MM.1S (cell line): Measurements from ENCODE around the gene NTM.

Experiments used
- DNase-seq: peaks from one replicate; pipeline ENCODE4 v3.0.0-alpha.2; 2015
- H2AFZ ChIP-seq: fragments of 300-600 bp; sonication (generic); 2 replicates; pipeline ENCODE4 v1.6.0; 2016; ENCODE audit warnings: antibody characterized with exemption, low read length
- H3F3A ChIP-seq: fragments of 300-600 bp; sonication (generic); 2 replicates; pipeline ENCODE4 v1.6.1; 2016; ENCODE audit warnings: mild to moderate bottlenecking, antibody characterized with exemption, low read length, moderate library complexity, mixed read lengths; ENCODE audit not compliant: insufficient read depth
- H3K27ac ChIP-seq: fragments of 300-600 bp; sonication (generic); 2 replicates; pipeline ENCODE4 v1.5.1; 2016; ENCODE audit warnings: mild to moderate bottlenecking, low read length
- H3K27me3 ChIP-seq: fragments of 300-600 bp; sonication (generic); replicated peaks from 2 replicates; pipeline ENCODE4 v1.6.0; 2016; ENCODE audit warnings: low read length; ENCODE audit not compliant: insufficient read depth
- H3K36me3 ChIP-seq: fragments of 300-600 bp; sonication (generic); replicated peaks from 2 replicates; pipeline ENCODE4 v1.6.1; 2016; ENCODE audit warnings: mild to moderate bottlenecking, low read length, mixed read lengths; ENCODE audit not compliant: insufficient read depth
- H3K4me1 ChIP-seq: fragments of 300-600 bp; sonication (generic); 2 replicates; pipeline ENCODE4 v1.6.1; 2016; ENCODE audit warnings: low read length, mixed read lengths
- H3K4me2 ChIP-seq: fragments of 300-600 bp; sonication (generic); 2 replicates; pipeline ENCODE4 v1.6.0; 2016; ENCODE audit warnings: low read depth, low read length
- H3K4me3 ChIP-seq: fragments of 300-600 bp; sonication (generic); 2 replicates; pipeline ENCODE4 v1.5.1; 2016; ENCODE audit warnings: low read length, mixed read lengths
- H3K79me2 ChIP-seq: fragments of 300-600 bp; sonication (generic); 2 replicates; pipeline ENCODE4 v1.6.1; 2016; ENCODE audit warnings: mixed run types, low read length, mixed read lengths
- H3K9ac ChIP-seq: fragments of 300-600 bp; sonication (generic); 2 replicates; pipeline ENCODE4 v1.6.1; 2016; ENCODE audit warnings: low read length, mixed read lengths
- H3K9me2 ChIP-seq: fragments of 300-600 bp; sonication (generic); replicated peaks from 2 replicates; pipeline ENCODE4 v1.6.1; 2016; ENCODE audit warnings: mild to moderate bottlenecking, low read length, mixed read lengths; ENCODE audit not compliant: insufficient read depth
- H3K9me3 ChIP-seq: fragments of 300-600 bp; sonication (generic); replicated peaks from 2 replicates; pipeline ENCODE4 v1.6.1; 2016; ENCODE audit warnings: mild to moderate bottlenecking, low read length, mixed read lengths; ENCODE audit not compliant: insufficient read depth
- H4K20me1 ChIP-seq: fragments of 300-600 bp; sonication (generic); 2 replicates; pipeline ENCODE4 v1.6.1; 2016; ENCODE audit warnings: mild to moderate bottlenecking, low read length, moderate library complexity, mixed read lengths; ENCODE audit not compliant: insufficient read depth
- EZH2 ChIP-seq: fragments of 300-600 bp; sonication (generic); optimal IDR thresholded peaks from 2 replicates; pipeline ENCODE3; 2017; ENCODE audit warnings: low read depth, mild to moderate bottlenecking, antibody characterized with exemption, low read length, mixed read lengths
- EZH2phosphoT487 ChIP-seq: fragments of 300-600 bp; sonication (generic); IDR thresholded peaks from 2 replicates; pipeline ENCODE4 v1.6.1; 2018; ENCODE audit warnings: antibody characterized with exemption, low read length
- TF ChIP-seq, protein P1 (sequence below): fragments of 300-600 bp; sonication (generic); IDR thresholded peaks from 2 replicates; pipeline ENCODE4 v1.5.1; 2016; ENCODE audit warnings: antibody characterized with exemption, low read length, mixed read lengths

NTM gene

DNA sequence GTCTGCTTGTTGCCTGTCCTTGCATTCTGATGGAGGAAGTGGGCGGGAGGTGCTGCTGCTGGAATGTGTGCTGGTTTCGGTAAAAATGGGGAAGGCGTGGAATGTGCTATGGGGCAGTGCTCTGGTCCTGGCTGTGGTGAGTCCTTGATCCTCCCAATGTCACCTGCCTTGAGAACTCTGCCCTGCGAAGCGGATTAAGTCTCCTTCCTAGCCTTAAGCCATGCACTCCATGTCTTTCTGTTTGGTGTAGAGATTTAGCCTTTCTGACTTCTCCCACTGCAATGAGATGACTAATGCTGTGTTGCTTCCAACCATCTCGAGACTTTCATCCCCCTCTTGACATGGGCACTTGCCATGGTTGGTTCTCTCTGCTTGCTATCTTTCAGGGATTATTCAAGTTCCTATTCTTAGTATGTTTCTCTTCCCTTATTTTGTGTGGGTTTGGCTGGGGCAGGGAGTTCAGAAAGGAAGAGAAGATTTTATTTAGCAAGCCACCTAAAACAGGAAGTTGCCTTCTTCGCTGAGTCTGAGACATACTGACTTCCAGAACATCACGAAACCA, 687.9 kb downstream of the NTM start:
- Histone ChIP-seq H3K79me2 (no peaks in the 10 kb centered on the region), H3K36me3 (no peaks in the 10 kb centered on the region), H3K27ac (no peak overlapping the region), H3K4me2 (no peak overlapping the region), H3K9ac (no peak overlapping the region), H3F3A (no peaks in the 10 kb centered on the region), H3K9me3 (no peaks in the 10 kb centered on the region), H3K4me1 (peaks cover 14% of the 10 kb centered on the region), H3K4me3 (no peak overlapping the region), H2AFZ (no peak overlapping the region), H3K27me3 (no peaks in the 10 kb centered on the region), H3K9me2 (no peaks in the 10 kb centered on the region), H4K20me1 (no peaks in the 10 kb centered on the region)
- TF ChIP-seq EZH2phosphoT487 (no peak), EZH2 (no peak)
- TF ChIP-seq, protein P1, sequence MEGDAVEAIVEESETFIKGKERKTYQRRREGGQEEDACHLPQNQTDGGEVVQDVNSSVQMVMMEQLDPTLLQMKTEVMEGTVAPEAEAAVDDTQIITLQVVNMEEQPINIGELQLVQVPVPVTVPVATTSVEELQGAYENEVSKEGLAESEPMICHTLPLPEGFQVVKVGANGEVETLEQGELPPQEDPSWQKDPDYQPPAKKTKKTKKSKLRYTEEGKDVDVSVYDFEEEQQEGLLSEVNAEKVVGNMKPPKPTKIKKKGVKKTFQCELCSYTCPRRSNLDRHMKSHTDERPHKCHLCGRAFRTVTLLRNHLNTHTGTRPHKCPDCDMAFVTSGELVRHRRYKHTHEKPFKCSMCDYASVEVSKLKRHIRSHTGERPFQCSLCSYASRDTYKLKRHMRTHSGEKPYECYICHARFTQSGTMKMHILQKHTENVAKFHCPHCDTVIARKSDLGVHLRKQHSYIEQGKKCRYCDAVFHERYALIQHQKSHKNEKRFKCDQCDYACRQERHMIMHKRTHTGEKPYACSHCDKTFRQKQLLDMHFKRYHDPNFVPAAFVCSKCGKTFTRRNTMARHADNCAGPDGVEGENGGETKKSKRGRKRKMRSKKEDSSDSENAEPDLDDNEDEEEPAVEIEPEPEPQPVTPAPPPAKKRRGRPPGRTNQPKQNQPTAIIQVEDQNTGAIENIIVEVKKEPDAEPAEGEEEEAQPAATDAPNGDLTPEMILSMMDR = no peak
- no peak for DNase-seq

- no peaks in the 10 kb centered on the region for H3K36me3 ChIP-seq
- no peaks in the 10 kb centered on the region for H3K79me2 ChIP-seq
- H3F3A ChIP-seq = no peaks in the 10 kb centered on the region
- H3K9ac ChIP-seq = no peak overlapping the region
- no peaks in the 10 kb centered on the region for H4K20me1 ChIP-seq
- no peak overlapping the region for H2AFZ ChIP-seq
- TF ChIP-seq, protein P1 = no peak
- TF ChIP-seq EZH2phosphoT487 (no peak), EZH2 (no peak)
- H3K9me3 ChIP-seq = no peaks in the 10 kb centered on the region
- no peaks in the 10 kb centered on the region for H3K27me3 ChIP-seq
- no peak overlapping the region for H3K4me3 ChIP-seq
- DNase-seq = no peak
- no peak overlapping the region for H3K27ac ChIP-seq
- no peak overlapping the region for H3K4me2 ChIP-seq
- H3K4me1 ChIP-seq = peaks cover 14% of the 10 kb centered on the region
- H3K9me2 ChIP-seq = no peaks in the 10 kb centered on the region
Measured at GRCh38 chr11:132060567-132060966, 690.2 kb downstream of the NTM start.

- Histone ChIP-seq H3K27me3 (no peaks in the 10 kb centered on the region), H3K4me2 (peak overlapping the region; percentile 11; the same call in 1 of the 2 replicates), H4K20me1 (no peaks in the 10 kb centered on the region), H3K4me1 (peaks cover 14% of the 10 kb centered on the region), H3K9me2 (no peaks in the 10 kb centered on the region), H3F3A (no peaks in the 10 kb centered on the region), H3K36me3 (no peaks in the 10 kb centered on the region), H3K9me3 (no peaks in the 10 kb centered on the region), H3K79me2 (no peaks in the 10 kb centered on the region), H2AFZ (no peak overlapping the region), H3K4me3 (no peak overlapping the region), H3K27ac (no peak overlapping the region), H3K9ac (no peak overlapping the region)
- no peak for TF ChIP-seq EZH2
- TF ChIP-seq, protein P1 = no peak
- no peak for TF ChIP-seq EZH2phosphoT487
- peak; percentile 48 for DNase-seq
Measured at GRCh38 chr11:132062031-132062430, 691.6 kb downstream of the NTM start.
